H1 (cell line): ENCODE results near the gene CAMKMT. TPM values are rescaled to one million over a fixed set of nuclear protein-coding genes. Genes with fewer than 3 reads are reported as not detected.

Experiments used
- CEBPB ChIP-seq: IDR thresholded peaks from 2 replicates; pipeline ENCODE4 v1.6.1; 2012; ENCODE audit warnings: low read depth, low read length
- CHD2 ChIP-seq: IDR thresholded peaks from 2 replicates; pipeline ENCODE4 v1.6.1; 2012; ENCODE audit warnings: low read length, improper control_type of control experiment
- E2F6 ChIP-seq: IDR thresholded peaks from 2 replicates; pipeline ENCODE4 v1.6.1; 2012; ENCODE audit warnings: inconsistent platforms
- HDAC2 ChIP-seq, 2 experiments: fragments of 300-600 bp in 1 of 2; sonication (generic) in 1 of 2; IDR thresholded peaks; 2 replicates each; pipeline ENCODE4 v1.6.1; 2011 to 2012; ENCODE audit warnings: low read depth in 2 of 2, low read length in 2 of 2, mild to moderate bottlenecking in 2 of 2, moderate library complexity in 2 of 2, borderline replicate concordance in 1 of 2, inconsistent platforms in 1 of 2
- RAD21 ChIP-seq, 2 experiments: IDR thresholded peaks in 1 of 2; conservative IDR thresholded peaks in 1 of 2; 2 replicates each; pipeline ENCODE4 v1.6.1; 2011; ENCODE audit warnings: low read depth in 2 of 2, low read length in 2 of 2, improper control_type of control experiment in 1 of 2, inconsistent platforms in 1 of 2, mild to moderate bottlenecking in 1 of 2, moderate library complexity in 1 of 2
- RFX5 ChIP-seq: IDR thresholded peaks from 2 replicates; pipeline ENCODE4 v1.6.1; 2011; ENCODE audit warnings: low read depth, low read length, improper control_type of control experiment, borderline replicate concordance
- RXRA ChIP-seq: IDR thresholded peaks from 2 replicates; pipeline ENCODE4 v1.6.1; 2011; ENCODE audit warnings: low read depth, mild to moderate bottlenecking, low read length, moderate library complexity; ENCODE audit not compliant: insufficient read depth
- YY1 ChIP-seq: IDR thresholded peaks from 2 replicates; pipeline ENCODE4 v1.6.1; 2011; ENCODE audit warnings: low read depth, mild to moderate bottlenecking, low read length
- polyA plus RNA-seq, 7 experiments: library from polyadenylated mRNA; depleted of rRNA in 3 of 7; stranded (reverse) in 5 of 7; unstranded in 2 of 7; fragments of >200 nt in 5 of 7; fragments of 200-250 nt in 2 of 7; gene quantifications; 1 replicate in 5 of 7; 2 replicates in 1 of 7; 4 replicates in 1 of 7; pipeline versions ENCODE4 v1.2.1 to v1.2.3, GENCODE V29; 2011 to 2013; ENCODE audit warnings: missing spikeins in 2 of 7, mixed read lengths in 2 of 7
- total RNA-seq: library from RNA; stranded (reverse); fragmentation: NEBNext Ultra II Directional; extraction: Animal tissue kit (Norgen Biotek cat#: 25700); gene quantifications from 2 replicates; pipeline ENCODE4 v1.2.1, GENCODE V29; 2021
- TF ChIP-seq, protein P1 (sequence below): fragments of 300-600 bp; sonication (generic); IDR thresholded peaks from 2 replicates; pipeline ENCODE4 v1.7.1; 2012; ENCODE audit warnings: low read length, moderate library complexity, mild to moderate bottlenecking, inconsistent platforms; ENCODE audit not compliant: insufficient replicate concordance

CAMKMT gene
- total and polyA plus RNA-seq, 2 of the 8 experiments (the other 6 are each of a cell fraction or from before 2014, with no cell fraction given) = 14.7 to 22.4 TPM

- TF ChIP-seq E2F6 (no peak), RXRA (no peak), CHD2 (no peak), YY1 (peak; percentile 80), RFX5 (no peak), HDAC2 (IDR thresholded peaks at IDR 0.05; ENCODE audit: borderline replicate concordance in 1 of 2, low read depth in 2 of 2, low read length in 2 of 2) (no peak), RAD21 (IDR thresholded peaks at IDR 0.05 in 1 of 2, conservative IDR thresholded peaks at IDR 0.05 in 1 of 2; ENCODE audit: low read depth in 2 of 2, low read length in 2 of 2) (peak; percentile 94 to 97), CEBPB (no peak)
- TF ChIP-seq, protein P1, sequence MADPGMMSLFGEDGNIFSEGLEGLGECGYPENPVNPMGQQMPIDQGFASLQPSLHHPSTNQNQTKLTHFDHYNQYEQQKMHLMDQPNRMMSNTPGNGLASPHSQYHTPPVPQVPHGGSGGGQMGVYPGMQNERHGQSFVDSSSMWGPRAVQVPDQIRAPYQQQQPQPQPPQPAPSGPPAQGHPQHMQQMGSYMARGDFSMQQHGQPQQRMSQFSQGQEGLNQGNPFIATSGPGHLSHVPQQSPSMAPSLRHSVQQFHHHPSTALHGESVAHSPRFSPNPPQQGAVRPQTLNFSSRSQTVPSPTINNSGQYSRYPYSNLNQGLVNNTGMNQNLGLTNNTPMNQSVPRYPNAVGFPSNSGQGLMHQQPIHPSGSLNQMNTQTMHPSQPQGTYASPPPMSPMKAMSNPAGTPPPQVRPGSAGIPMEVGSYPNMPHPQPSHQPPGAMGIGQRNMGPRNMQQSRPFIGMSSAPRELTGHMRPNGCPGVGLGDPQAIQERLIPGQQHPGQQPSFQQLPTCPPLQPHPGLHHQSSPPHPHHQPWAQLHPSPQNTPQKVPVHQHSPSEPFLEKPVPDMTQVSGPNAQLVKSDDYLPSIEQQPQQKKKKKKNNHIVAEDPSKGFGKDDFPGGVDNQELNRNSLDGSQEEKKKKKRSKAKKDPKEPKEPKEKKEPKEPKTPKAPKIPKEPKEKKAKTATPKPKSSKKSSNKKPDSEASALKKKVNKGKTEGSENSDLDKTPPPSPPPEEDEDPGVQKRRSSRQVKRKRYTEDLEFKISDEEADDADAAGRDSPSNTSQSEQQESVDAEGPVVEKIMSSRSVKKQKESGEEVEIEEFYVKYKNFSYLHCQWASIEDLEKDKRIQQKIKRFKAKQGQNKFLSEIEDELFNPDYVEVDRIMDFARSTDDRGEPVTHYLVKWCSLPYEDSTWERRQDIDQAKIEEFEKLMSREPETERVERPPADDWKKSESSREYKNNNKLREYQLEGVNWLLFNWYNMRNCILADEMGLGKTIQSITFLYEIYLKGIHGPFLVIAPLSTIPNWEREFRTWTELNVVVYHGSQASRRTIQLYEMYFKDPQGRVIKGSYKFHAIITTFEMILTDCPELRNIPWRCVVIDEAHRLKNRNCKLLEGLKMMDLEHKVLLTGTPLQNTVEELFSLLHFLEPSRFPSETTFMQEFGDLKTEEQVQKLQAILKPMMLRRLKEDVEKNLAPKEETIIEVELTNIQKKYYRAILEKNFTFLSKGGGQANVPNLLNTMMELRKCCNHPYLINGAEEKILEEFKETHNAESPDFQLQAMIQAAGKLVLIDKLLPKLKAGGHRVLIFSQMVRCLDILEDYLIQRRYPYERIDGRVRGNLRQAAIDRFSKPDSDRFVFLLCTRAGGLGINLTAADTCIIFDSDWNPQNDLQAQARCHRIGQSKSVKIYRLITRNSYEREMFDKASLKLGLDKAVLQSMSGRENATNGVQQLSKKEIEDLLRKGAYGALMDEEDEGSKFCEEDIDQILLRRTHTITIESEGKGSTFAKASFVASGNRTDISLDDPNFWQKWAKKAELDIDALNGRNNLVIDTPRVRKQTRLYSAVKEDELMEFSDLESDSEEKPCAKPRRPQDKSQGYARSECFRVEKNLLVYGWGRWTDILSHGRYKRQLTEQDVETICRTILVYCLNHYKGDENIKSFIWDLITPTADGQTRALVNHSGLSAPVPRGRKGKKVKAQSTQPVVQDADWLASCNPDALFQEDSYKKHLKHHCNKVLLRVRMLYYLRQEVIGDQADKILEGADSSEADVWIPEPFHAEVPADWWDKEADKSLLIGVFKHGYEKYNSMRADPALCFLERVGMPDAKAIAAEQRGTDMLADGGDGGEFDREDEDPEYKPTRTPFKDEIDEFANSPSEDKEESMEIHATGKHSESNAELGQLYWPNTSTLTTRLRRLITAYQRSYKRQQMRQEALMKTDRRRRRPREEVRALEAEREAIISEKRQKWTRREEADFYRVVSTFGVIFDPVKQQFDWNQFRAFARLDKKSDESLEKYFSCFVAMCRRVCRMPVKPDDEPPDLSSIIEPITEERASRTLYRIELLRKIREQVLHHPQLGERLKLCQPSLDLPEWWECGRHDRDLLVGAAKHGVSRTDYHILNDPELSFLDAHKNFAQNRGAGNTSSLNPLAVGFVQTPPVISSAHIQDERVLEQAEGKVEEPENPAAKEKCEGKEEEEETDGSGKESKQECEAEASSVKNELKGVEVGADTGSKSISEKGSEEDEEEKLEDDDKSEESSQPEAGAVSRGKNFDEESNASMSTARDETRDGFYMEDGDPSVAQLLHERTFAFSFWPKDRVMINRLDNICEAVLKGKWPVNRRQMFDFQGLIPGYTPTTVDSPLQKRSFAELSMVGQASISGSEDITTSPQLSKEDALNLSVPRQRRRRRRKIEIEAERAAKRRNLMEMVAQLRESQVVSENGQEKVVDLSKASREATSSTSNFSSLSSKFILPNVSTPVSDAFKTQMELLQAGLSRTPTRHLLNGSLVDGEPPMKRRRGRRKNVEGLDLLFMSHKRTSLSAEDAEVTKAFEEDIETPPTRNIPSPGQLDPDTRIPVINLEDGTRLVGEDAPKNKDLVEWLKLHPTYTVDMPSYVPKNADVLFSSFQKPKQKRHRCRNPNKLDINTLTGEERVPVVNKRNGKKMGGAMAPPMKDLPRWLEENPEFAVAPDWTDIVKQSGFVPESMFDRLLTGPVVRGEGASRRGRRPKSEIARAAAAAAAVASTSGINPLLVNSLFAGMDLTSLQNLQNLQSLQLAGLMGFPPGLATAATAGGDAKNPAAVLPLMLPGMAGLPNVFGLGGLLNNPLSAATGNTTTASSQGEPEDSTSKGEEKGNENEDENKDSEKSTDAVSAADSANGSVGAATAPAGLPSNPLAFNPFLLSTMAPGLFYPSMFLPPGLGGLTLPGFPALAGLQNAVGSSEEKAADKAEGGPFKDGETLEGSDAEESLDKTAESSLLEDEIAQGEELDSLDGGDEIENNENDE = peak; percentile 75
Measured at GRCh38 chr2:44479127-44479887, 117.6 kb downstream of the CAMKMT start (continued).
